CD4-positive, alpha-beta T cell (primary cell): ENCODE results near the gene EFR3B. TPM values are rescaled to one million over a fixed set of nuclear protein-coding genes. Genes with fewer than 3 reads are reported as not detected.
A peak's percentile ranks its signal among the peaks of the same experiment; 100 is the strongest.

Experiments
- ATAC-seq: fragments of 200-7000 bp; cut with Tn5 transposase; one replicate; pipeline ENCODE4 v1.10.0; 2022; ENCODE audit warnings: mild to moderate bottlenecking; ENCODE audit not compliant: poor library complexity
- CTCF ChIA-PET: fragments of 350-600 bp; sonication (Branson Sonifier 250); formaldehyde crosslinking; loops from one replicate; lab custom pipeline; 2021; ENCODE audit warnings: antibody characterized with exemption, inconsistent platforms; lab: Charles Lee
- POLR2A ChIA-PET: fragments of 350-600 bp; sonication (Branson Sonifier 250); formaldehyde crosslinking; loops from one replicate; lab custom pipeline; 2021; ENCODE audit warnings: antibody characterized with exemption, inconsistent platforms; lab: Charles Lee
- DNase-seq, 14 experiments: peaks; one replicate each; pipeline ENCODE4 v3.0.0-alpha.2; 2013 to 2020; ENCODE audit warnings: mixed read lengths in 2 of 14
- H3K27ac ChIP-seq, 2 donors: one replicate each; pipeline versions ENCODE4 v1.5.1 to v1.7.0; 2013; ENCODE audit warnings: low read length in 2 of 2, low read depth in 1 of 2, mild to moderate bottlenecking in 1 of 2
- H3K27me3 ChIP-seq, 2 experiments: 1 replicate in 1 of 2; 2 replicates in 1 of 2; pipeline versions ENCODE4 v1.6.1 to v1.7.0; 2013; ENCODE audit warnings: low read length in 2 of 2, control low read depth in 1 of 2, mild to moderate bottlenecking in 1 of 2, moderate library complexity in 1 of 2; ENCODE audit not compliant: insufficient read depth in 2 of 2, control insufficient read depth in 1 of 2
- H3K36me3 ChIP-seq: one replicate; pipeline ENCODE4 v1.6.1; 2013; ENCODE audit warnings: low read length, control low read depth; ENCODE audit not compliant: insufficient read depth
- H3K4me1 ChIP-seq: one replicate; pipeline ENCODE4 v1.6.1; 2013; ENCODE audit warnings: low read length, control low read depth; ENCODE audit not compliant: insufficient read depth
- H3K4me3 ChIP-seq: one replicate; pipeline ENCODE4 v1.5.1; 2013; ENCODE audit warnings: mild to moderate bottlenecking, low read length, moderate library complexity
- H3K9me3 ChIP-seq, 2 experiments: 1 replicate in 1 of 2; 2 replicates in 1 of 2; pipeline versions ENCODE4 v1.6.1 to v1.7.0; 2013; ENCODE audit warnings: low read length in 2 of 2, mild to moderate bottlenecking in 2 of 2, control low read depth in 1 of 2, moderate library complexity in 1 of 2; ENCODE audit not compliant: control insufficient read depth in 1 of 2, insufficient read depth in 1 of 2
- H3K27ac Mint-ChIP-seq: one replicate; pipeline ENCODE4 v1.8.0; 2020; ENCODE audit warnings: mixed read lengths
- H3K27me3 Mint-ChIP-seq: one replicate; pipeline ENCODE4 v1.8.0; 2021; ENCODE audit warnings: mixed read lengths
- H3K36me3 Mint-ChIP-seq: one replicate; pipeline ENCODE4 v1.8.0; 2021; ENCODE audit warnings: low read depth, mixed read lengths
- H3K4me1 Mint-ChIP-seq: one replicate; pipeline ENCODE4 v1.8.0; 2021; ENCODE audit warnings: low read depth, mixed read lengths
- H3K4me3 Mint-ChIP-seq: one replicate; pipeline ENCODE4 v1.8.0; 2020; ENCODE audit warnings: mild to moderate bottlenecking, mixed read lengths
- H3K9me3 Mint-ChIP-seq: one replicate; pipeline ENCODE4 v1.8.0; 2020; ENCODE audit warnings: mixed read lengths
- CTCF ChIP-seq: fragments of 200-600 bp; IDR thresholded peaks from one replicate; pipeline ENCODE4 v1.8.0; 2022; ENCODE audit warnings: antibody characterized with exemption, mild to moderate bottlenecking
- intact Hi-C, 2 experiments: fragments of 100-400 bp; cut with DNase I in 1 of 2; cut with micrococcal nuclease in 1 of 2; formaldehyde crosslinking; loops; one replicate each; pipeline versions ENCODE4 v1.15.1 to v1.9.0; 2023 to 2025; cut with DNase I, micrococcal nuclease
- total RNA-seq, 174 experiments: library from RNA in 2 of 174; stranded (reverse) in 2 of 174; gene quantifications; one replicate each; pipeline ENCODE4 v1.2.3 and lab custom pipeline; 2021 to 2026

The EFR3B gene
- total RNA-seq, 2 experiments from 2014 or later = 0.11 TPM; not detected in 1

DNA sequence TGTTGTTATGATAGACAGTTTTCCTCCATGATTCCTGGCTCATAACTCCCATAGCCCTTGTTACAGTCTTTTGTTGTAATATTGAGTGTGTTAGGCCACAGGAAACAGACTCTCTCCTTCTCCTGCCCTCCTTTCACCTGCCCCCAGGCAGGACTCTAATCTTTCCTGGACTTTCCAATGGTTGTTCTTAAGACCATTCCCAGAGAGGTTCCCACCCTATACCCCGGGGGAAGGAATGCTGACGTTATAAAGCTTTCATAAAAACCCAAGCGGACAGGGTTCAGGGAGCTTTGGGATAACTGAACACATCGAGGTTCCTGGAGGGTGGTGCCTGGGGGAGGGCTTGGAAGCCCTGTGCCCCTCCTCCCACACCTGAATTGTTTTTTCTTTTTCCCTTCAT lies 2.8 kb upstream of the EFR3B start:
- no peaks in the 10 kb centered on the region for H3K9me3 Mint-ChIP-seq
- Histone ChIP-seq H3K27me3 (peaks cover 14% of the 10 kb centered on the region in 2 experiments), H3K9me3 (no peaks in the 10 kb centered on the region), H3K4me1 (peaks cover 22% of the 10 kb centered on the region), H3K27ac (no peak overlapping the region), H3K36me3 (no peaks in the 10 kb centered on the region), H3K4me3 (no peak overlapping the region)
- peaks cover 15% of the 10 kb centered on the region for H3K27me3 Mint-ChIP-seq
- no peaks in the 10 kb centered on the region for H3K36me3 Mint-ChIP-seq
- no peak for DNase-seq
- TF ChIP-seq CTCF = no peak
- ChIA-PET CTCF (no interaction called here), POLR2A (no interaction called here)
- no peak for ATAC-seq
- H3K4me1 Mint-ChIP-seq = peaks cover 19% of the 10 kb centered on the region
- intact Hi-C loops = no loop called here
- no peak overlapping the region for H3K27ac Mint-ChIP-seq
- H3K4me3 Mint-ChIP-seq = no peak overlapping the region

DNA sequence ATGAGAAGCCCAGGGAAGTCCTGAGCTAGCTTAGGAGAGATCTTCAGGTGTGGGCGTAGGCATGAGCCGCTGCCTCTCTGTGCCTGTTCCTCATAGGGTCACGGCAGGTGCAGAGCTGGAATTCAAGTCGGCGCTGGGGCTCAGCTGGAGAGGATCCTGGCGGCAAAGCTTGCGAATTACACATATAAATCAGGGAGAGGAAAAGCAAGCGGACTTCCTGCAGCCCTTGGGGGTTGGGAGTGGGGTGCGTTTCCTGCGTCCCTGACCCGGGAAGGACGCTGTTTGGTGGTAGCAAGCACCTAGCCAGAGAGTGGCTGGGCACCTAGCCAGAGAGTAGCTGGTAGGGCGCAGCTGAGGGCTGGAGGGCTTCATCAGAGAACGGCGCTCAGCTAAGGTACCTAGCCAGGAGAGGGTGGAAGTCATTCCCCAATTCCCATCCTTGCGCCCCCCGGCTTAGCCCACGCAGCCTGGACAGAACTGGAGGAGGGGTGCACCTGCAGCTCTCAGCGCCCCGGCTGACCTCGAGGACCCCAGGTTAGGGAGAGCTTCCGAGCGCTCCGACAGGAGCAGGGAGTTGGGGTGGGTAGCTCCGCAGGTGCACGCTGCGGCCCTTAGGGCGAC lies 459 bp upstream of the EFR3B start:
- H3K27me3 Mint-ChIP-seq = peaks cover 36% of the 10 kb centered on the region
- CTCF ChIA-PET = interaction anchor here (0.7 to 1.5 kb wide), 4 partner anchors 67 to 543 kb away, joined by 4 to 5 read pairs (median 4); no protein-coding TSS in a partner anchor
- Histone ChIP-seq H3K4me1 (peaks cover 22% of the 10 kb centered on the region), H3K9me3 (no peaks in the 10 kb centered on the region), H3K27ac (no peak overlapping the region), H3K27me3 (peaks cover 35% of the 10 kb centered on the region in 2 experiments), H3K36me3 (no peaks in the 10 kb centered on the region), H3K4me3 (peak overlapping the region; percentile 58)
- no peak for TF ChIP-seq CTCF
- H3K36me3 Mint-ChIP-seq = no peaks in the 10 kb centered on the region
- ATAC-seq = peak; percentile 9
- peaks cover 24% of the 10 kb centered on the region for H3K4me1 Mint-ChIP-seq
- POLR2A ChIA-PET = interaction anchor here (0.8 to 1.2 kb wide), 2 partner anchors 69 to 865 kb away, joined by 3 to 5 read pairs; no protein-coding TSS in a partner anchor
- no peaks in the 10 kb centered on the region for H3K9me3 Mint-ChIP-seq
- H3K4me3 Mint-ChIP-seq = peak overlapping the region; percentile 84
- intact Hi-C loops = loop anchor here (2.0 kb wide), 2 partner anchors 71 to 89 kb away; partner anchors contain the start of gene DNAJC27 (in 1 of the 2)
- peak in 11 of 14 experiments; percentile 2 to 69 (median 20) for DNase-seq
- no peak overlapping the region for H3K27ac Mint-ChIP-seq

GRCh38 chr2:25042321-25043240 lies 705 bp downstream of the EFR3B start:
- intact Hi-C loops = loop anchor here in 1 of 2 experiments (2.0 kb wide), 2 partner anchors 70 to 248 kb away; no protein-coding TSS in a partner anchor
- ATAC-seq (no peak), DNase-seq (peak in 4 of 14 experiments; percentile 0 to 41 (median 20))
- no peaks in the 10 kb centered on the region for H3K36me3 Mint-ChIP-seq
- no peak overlapping the region for H3K27ac ChIP-seq
- peaks cover 22% of the 10 kb centered on the region for H3K4me1 ChIP-seq
- no peaks in the 10 kb centered on the region for H3K9me3 ChIP-seq
- peaks cover 39 to 41% of the 10 kb centered on the region in 2 experiments for H3K27me3 ChIP-seq
- peaks cover 24% of the 10 kb centered on the region for H3K4me1 Mint-ChIP-seq
- POLR2A ChIA-PET = no interaction called here
- peak overlapping the region; percentile 90 for H3K4me3 Mint-ChIP-seq
- no peak overlapping the region for H3K27ac Mint-ChIP-seq
- peaks cover 44% of the 10 kb centered on the region for H3K27me3 Mint-ChIP-seq
- H3K36me3 ChIP-seq = no peaks in the 10 kb centered on the region
- no peaks in the 10 kb centered on the region for H3K9me3 Mint-ChIP-seq
- CTCF ChIA-PET = interaction anchor here (1.4 to 1.5 kb wide), 2 partner anchors 68 to 86 kb away, joined by 4 to 5 read pairs; no protein-coding TSS in a partner anchor
- no peak for TF ChIP-seq CTCF
- peak overlapping the region; percentile 48 for H3K4me3 ChIP-seq
